Coronary artery (tissue), 2 donors: ENCODE data around the gene GPT2.

Experiments used
- DNase-seq: peaks from one replicate; pipeline ENCODE4 v3.0.0-alpha.2; 2017; ENCODE audit warnings: low spot score
- H3K27ac ChIP-seq, 2 donors: fragments of 200-600 bp; sonication (generic); one replicate each; pipeline ENCODE4 v1.5.1; 2016 to 2019
- H3K4me3 ChIP-seq: fragments of 200-600 bp; sonication (generic); 2 replicates; pipeline ENCODE4 v1.5.1; 2016; ENCODE audit warnings: mild to moderate bottlenecking, moderate library complexity
- CTCF ChIP-seq: fragments of 200-600 bp; sonication (generic); IDR thresholded peaks from one replicate; pipeline ENCODE4 v1.5.1; 2019; ENCODE audit warnings: antibody characterized with exemption

GPT2 gene

DNA sequence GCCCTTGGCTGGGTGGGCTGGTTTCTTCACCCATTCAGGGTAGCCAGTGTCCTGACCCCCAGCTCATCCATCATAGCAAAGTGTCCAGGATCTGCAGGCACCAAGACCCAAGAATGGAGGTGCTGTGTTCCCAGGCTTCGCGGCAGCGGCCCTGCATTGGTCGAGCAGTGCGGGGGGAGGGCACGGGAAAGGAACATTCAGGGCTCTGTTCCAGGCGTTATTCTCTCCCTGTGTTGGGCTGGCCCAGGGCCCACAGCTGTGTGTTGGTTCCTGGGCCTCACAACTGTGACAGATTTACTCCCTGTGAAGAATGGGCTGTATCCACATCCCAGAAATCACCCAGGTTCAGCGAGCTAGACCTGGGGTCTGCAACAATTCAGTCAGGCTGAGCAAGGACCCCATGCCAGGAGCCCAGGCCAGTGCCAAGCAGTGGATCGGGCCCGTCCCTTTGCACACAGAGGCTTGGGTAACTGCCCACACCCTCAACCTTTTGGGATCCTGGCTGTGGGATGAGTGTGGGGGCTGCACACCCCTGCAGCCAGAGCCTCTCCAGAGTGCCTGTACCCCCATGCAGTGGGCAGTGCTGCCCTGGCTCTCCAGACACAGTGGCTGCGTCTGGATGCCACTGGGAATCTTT, 10.0 kb downstream of the GPT2 start:
- no peak for DNase-seq
- no peak for TF ChIP-seq CTCF
- Histone ChIP-seq H3K4me3 (no peak overlapping the region), H3K27ac (no peak overlapping the region)

DNA sequence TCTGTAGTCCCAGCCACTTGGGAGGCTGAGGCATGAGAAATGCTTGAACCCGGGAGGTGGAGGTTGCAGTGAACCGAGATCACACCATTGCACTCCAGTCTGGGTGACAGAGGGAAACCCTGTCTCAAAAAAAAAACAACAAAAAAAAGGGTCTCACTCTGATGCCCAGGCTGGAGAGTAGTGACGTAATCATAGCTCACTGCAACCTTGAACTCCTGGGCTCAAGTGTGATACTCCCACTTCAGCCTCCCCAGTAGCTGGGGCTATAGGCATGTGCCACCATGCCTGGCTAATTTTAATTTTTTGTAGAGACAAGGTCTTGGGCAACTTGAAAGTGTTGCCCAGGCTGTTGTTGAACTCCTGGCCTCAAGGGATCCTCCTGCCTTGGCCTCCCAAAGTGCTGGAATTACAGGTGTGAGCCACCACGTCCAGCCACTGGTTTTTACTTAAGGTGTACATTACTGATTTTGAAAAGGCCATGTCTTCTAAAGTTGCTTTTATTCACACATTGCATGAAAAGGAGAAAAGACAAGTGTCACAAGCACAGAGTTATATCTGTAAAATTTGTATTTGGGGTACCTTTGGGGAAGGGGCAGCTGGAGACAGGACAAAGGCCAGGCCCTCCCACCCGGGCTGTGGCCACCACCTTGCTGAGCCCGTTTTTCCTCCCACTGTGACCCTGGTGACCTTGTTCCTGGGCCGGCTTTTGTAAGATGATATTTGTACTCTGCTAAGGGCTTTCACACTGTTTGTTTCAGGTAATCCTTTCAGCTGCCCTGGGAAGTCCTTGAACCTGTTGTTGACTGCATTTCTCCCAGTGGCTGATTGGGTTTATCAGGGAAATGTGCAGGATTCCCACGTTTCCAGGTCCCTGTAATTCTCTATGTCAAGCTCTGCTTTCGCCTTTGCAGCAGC, 11.5 kb downstream of the GPT2 start:
- H3K27ac ChIP-seq, result no peak overlapping the region
- H3K4me3 ChIP-seq, result no peak overlapping the region
- no peak for DNase-seq
- no peak for TF ChIP-seq CTCF

- DNase-seq, result no peak
- Histone ChIP-seq H3K27ac (no peak overlapping the region), H3K4me3 (no peak overlapping the region)
- no peak for TF ChIP-seq CTCF
These were observed 12.3 kb downstream of the GPT2 start for GRCh38 chr16:46896314-46896968.

DNA sequence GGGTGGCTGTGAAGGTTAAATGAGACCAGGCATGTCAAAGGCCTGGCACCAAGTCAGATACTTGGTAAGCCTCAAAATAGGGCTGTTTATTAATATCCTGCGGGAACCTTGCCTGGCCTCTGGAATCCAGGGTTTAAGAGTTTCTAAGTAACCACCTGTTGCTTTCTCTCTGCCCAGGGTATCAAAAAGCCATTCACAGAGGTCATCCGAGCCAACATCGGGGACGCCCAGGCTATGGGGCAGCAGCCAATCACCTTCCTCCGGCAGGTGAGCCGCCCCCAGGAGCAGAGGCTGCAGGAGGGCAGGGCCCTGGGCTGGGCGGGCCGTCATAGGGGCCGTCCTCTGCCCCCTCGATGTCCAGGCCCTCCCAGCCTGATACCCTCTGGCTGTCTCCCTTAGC, 13.3 kb downstream of the GPT2 start:
- no peak for TF ChIP-seq CTCF
- Histone ChIP-seq H3K27ac (no peak overlapping the region), H3K4me3 (no peak overlapping the region)
- no peak for DNase-seq

DNA sequence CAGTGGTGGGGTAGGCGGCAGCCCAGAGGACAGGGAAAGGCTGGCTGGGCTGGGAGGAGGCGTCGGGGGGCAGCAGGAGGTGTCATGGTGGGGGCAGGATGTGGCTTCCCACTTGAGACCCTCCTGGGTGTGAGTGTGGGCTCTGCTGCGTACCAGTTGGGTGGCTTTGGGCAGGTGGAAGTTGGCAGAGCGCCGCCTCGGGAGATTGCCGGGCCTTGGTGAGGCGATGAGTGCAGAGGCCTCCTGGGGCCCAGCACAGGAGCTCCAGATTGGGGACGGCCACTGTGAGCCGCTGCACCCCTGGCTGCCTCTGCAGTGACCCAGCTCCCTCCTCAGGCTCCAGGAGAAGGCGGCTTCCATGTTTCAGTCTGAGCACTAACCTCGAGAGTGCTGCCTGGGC, 13.8 kb downstream of the GPT2 start:
- DNase-seq, result no peak
- no peak overlapping the region for H3K27ac ChIP-seq
- no peak for TF ChIP-seq CTCF
- no peak overlapping the region for H3K4me3 ChIP-seq

- Histone ChIP-seq H3K4me3 (no peak overlapping the region), H3K27ac (no peak overlapping the region)
- TF ChIP-seq CTCF, result no peak
- DNase-seq, result no peak
These were observed 15.4 kb downstream of the GPT2 start for GRCh38 chr16:46899443-46900143.
